ENCODE measurements around the gene ARSB. TPM values are rescaled to one million over a fixed set of nuclear protein-coding genes. Genes with fewer than 3 reads are reported as not detected.

The ARSB gene
- total and polyA plus RNA-seq, 2 donors (not counting 1 experiment from before 2014, with no cell fraction given), result 4.6 to 9.8 TPM

- H3K4me2 ChIP-seq (replicated peaks; ENCODE audit: low read depth, low read length, poor library complexity, severe bottlenecking), result no peak overlapping the region
- H3K27me3 Mint-ChIP-seq, result no peaks in the 10 kb centered on the region
- H3K4me3 Mint-ChIP-seq, result no peak overlapping the region
- no peak overlapping the region for H3K27ac ChIP-seq (ENCODE audit: low read length in 2 of 2)
- H4K20me1 ChIP-seq (ENCODE audit: control insufficient read depth, insufficient read depth, low read length, poor library complexity, severe bottlenecking), result peaks cover 8% of the 10 kb centered on the region
- peaks cover 0 to 5% (median 0%) of the 10 kb centered on the region in 3 donors for H3K9me3 ChIP-seq (ENCODE audit: control extremely low read depth in 1 of 3, control insufficient read depth in 2 of 3, insufficient read depth in 1 of 3, low read length in 2 of 3)
- WGBS (ENCODE audit: insufficient coverage), result 100% methylated on average over 1 of the region's 6 CpGs
- TF ChIP-seq CTCF (IDR thresholded peaks at IDR 0.05) (no peak), EZH2 (IDR thresholded peaks at IDR 0.05; ENCODE audit: borderline replicate concordance, insufficient read depth, low read depth, low read length, poor library complexity, severe bottlenecking) (no peak)
- no peaks in the 10 kb centered on the region for H3K79me2 ChIP-seq (ENCODE audit: control insufficient read depth, insufficient read depth, low read length)
- H3K27ac Mint-ChIP-seq, result no peak overlapping the region
- peaks cover 45% of the 10 kb centered on the region for H3K4me1 Mint-ChIP-seq
- ChIA-PET CTCF (interaction anchor here (1.0 kb wide), 1 partner anchor 420 kb away, joined by 3 read pairs; no protein-coding TSS in a partner anchor), POLR2A (no interaction called here)
- ATAC-seq (ENCODE audit: low read depth) (no peak), DNase-seq (no peak)
- H3K4me1 ChIP-seq (ENCODE audit: control insufficient read depth in 2 of 2, insufficient read depth in 2 of 2, low read length in 2 of 2), result peaks cover 32 to 44% of the 10 kb centered on the region in 2 donors
- no peaks in the 10 kb centered on the region for H3K9me3 Mint-ChIP-seq (ENCODE audit: insufficient read depth)
- H3K27me3 ChIP-seq (replicated peaks in 1 of 4; ENCODE audit: control extremely low read depth in 1 of 4, control insufficient read depth in 3 of 4, insufficient read depth in 4 of 4, low read length in 3 of 4), result no peaks in the 10 kb centered on the region
- intact Hi-C loops (cut with micrococcal nuclease), result loop anchor here (5.0 to 10.0 kb wide), 3 partner anchors 78 to 335 kb away; no protein-coding TSS in a partner anchor
- H3K36me3 ChIP-seq (replicated peaks in 1 of 2; ENCODE audit: control extremely low read depth in 1 of 2, control insufficient read depth in 1 of 2, extremely low read depth in 1 of 2, insufficient read depth in 2 of 2, low read length in 1 of 2), result no peaks in the 10 kb centered on the region
- H2AFZ ChIP-seq (ENCODE audit: insufficient read depth, low read depth, low read length, poor library complexity, severe bottlenecking), result no peak overlapping the region
- H3K9ac ChIP-seq (ENCODE audit: low read length), result no peak overlapping the region
- no peak overlapping the region for H3K4me3 ChIP-seq (ENCODE audit: control extremely low read depth in 1 of 5, extremely low read depth in 1 of 5, insufficient read depth in 1 of 5, low read depth in 2 of 5, low read length in 4 of 5)
These were observed 95.6 kb downstream of the ARSB start for GRCh38 chr5:78889369-78890140.
